Lower leg skin (tissue), 3 donors: ENCODE measurements around the gene ZNFX1.

ENCODE experiments used
- POLR2A ChIP-seq, 2 donors: fragments of 450-650 bp; IDR thresholded peaks; one replicate each; pipeline ENCODE4 v1.6.1; 2016 to 2017; ENCODE audit warnings: antibody characterized with exemption in 2 of 2, mild to moderate bottlenecking in 1 of 2, moderate library complexity in 1 of 2
- TF ChIP-seq, protein P1 (sequence below), 3 donors: fragments of 450-650 bp; IDR thresholded peaks; one replicate each; pipeline ENCODE4 v1.5.1; 2016; ENCODE audit warnings: antibody characterized with exemption in 3 of 3, mild to moderate bottlenecking in 3 of 3, moderate library complexity in 2 of 3

DNA sequence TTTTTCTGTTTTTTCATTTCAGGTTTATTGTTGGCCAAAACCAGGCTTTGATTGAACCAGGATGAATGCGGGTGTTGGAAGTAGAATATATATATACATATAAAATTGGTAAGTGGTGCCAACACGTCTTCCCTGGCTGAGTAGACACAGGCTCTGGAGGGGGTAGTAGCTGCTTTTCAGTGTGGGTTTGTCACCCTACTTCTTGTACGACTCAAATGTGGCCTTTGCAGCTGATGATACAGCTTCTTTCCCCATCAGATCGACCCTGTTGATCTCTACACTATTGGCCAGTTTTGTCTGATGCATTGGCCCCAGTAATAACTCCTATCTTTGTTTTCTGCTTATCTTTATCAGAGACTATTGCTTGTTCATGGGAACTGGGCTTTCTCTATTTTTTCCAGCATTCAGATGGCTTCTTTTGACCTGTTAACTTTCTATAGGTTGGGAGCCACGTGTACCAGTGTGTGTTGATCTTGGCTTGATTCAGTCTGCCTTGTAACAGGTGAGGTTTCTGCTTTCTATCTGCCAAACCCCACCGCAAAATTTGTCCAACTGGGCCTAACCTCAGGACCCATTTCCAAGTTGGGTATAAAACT, 2.7 kb upstream of the ZNFX1 start:
- TF ChIP-seq, protein P1, sequence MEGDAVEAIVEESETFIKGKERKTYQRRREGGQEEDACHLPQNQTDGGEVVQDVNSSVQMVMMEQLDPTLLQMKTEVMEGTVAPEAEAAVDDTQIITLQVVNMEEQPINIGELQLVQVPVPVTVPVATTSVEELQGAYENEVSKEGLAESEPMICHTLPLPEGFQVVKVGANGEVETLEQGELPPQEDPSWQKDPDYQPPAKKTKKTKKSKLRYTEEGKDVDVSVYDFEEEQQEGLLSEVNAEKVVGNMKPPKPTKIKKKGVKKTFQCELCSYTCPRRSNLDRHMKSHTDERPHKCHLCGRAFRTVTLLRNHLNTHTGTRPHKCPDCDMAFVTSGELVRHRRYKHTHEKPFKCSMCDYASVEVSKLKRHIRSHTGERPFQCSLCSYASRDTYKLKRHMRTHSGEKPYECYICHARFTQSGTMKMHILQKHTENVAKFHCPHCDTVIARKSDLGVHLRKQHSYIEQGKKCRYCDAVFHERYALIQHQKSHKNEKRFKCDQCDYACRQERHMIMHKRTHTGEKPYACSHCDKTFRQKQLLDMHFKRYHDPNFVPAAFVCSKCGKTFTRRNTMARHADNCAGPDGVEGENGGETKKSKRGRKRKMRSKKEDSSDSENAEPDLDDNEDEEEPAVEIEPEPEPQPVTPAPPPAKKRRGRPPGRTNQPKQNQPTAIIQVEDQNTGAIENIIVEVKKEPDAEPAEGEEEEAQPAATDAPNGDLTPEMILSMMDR (IDR thresholded peaks at IDR 0.05), result no peak
- no peak for TF ChIP-seq POLR2A (IDR thresholded peaks at IDR 0.05)
